HG02852 (cell line): ENCODE data around the gene CAPN5.

Experiments used
- ATAC-seq: cut with Tn5 transposase; IDR thresholded peaks from one replicate; pipeline ENCODE4 v1.9.1; 2021; ENCODE audit warnings: mild to moderate bottlenecking, moderate library complexity; ENCODE audit not compliant: unreplicated experiment

Gene CAPN5

DNA sequence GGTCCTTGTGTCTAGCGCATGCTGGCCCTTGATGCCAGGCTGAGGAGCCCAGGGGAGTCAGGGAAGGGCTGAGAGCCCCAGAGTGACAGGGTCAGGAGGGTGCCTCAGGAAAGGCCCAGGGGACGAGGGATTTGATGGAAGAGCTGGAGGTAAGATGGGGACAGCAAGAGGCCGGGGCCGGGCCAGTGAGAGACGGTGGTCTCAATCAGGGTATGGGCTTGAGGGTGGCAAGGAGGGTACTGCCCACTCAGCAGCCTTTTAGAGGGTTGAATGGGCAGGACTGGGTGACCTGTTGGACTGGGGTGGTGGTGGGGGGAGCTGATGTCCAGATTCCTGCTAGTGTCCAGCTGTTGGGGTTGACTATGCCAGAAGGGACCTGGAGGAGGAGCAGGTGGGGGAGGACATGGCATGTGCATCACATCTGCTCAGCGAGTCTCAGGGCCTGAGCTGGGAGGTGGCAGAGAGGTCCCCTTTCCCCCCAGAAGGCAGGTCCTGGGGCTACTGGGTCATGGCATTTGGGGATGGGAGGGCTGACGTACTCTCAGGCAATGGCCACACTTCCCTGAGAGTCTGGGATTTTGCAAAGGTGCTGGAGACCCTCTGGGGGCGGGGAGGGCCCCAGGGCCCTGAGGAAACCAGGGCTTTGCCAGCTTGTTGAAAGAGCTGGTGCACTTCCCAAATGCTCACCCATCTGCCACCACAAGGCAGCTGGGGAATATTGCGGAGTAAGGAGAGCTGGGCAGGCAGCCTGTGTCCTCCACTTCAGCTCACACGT lies 79.7 kb downstream of the CAPN5 start:
- ATAC-seq: no peak

DNA sequence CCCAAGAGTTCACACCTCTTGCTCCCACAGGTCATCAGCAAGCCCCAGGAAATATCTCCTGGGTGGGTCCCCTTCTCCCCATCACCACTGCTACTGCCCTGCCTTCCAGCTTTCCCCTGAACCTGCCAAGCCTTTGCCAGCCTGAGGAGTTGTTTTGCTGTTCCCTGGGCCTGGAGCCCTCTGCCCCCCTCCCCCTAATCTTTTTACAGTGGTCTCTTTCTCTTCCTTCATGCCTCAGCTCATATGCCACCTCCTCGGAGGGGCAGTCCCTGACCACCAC lies 80.2 kb downstream of the CAPN5 start:
- ATAC-seq: no peak

DNA sequence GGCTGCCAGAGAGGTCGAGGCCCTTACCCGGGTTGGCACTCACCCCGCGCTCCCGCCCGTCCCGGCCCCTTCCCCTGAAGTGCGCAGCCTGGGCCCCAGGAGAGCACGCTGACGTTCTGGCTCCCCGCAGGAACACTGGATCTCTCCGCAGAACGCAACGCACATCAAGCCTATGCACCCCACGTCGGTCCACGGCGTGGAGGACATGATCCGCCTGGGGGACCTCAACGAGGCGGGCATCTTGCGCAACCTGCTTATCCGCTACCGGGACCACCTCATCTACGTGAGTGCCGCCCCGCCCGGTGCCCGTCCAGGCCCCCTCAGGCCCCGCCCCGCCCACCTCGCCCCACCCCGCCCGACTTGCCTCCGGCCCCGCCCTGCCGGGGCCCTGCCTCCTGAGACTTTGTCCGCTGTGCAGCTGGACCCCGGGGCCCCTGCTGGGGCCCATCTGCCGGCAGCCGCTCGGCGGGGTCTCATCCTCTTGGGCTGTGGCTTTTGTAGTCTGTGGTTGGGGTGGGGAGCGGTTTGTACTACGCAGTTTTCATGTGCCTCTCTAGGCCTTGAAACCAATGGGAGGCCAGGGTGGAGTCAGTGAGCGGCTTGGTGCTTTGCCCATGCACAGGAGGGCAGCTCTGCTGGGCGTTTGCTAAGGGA lies 81.0 kb downstream of the CAPN5 start:
- ATAC-seq: no peak

DNA sequence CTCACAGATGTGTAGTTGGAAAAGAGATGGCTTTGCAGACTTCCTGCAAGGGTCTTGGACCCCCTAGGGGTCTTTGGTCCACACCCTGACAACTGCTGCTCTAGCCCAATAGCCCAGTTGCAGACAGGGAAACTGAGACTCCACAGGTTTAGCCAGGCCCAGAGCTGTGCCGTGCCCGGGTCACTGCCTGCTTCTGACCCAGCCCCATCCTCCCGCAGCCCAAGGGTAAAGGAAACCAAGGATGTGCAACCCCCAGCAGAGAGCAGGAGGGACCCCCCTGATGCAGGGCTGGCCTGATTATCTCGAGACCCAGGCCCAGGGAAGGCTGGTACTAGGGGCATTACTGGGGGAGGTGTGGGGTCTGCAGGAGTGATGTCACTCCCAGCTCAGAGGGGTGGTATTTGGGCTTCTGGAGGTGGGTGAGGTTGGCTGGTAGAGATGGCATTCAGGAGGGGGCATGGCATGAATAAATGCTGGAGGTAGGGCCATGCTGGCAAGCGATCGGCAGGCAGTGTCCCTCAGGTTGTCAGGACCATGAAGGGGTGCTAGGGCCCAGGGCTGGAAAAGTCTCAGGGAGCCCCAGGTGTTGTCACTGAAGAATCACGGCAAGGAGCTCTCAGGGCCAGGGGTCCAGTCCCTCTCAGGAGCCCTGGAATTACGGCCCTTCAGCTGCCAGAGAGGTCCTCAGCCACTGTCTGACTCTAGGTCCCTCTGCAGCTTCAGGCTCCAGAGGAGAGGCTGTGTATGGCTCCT lies 82.4 kb downstream of the CAPN5 start:
- ATAC-seq: no peak

DNA sequence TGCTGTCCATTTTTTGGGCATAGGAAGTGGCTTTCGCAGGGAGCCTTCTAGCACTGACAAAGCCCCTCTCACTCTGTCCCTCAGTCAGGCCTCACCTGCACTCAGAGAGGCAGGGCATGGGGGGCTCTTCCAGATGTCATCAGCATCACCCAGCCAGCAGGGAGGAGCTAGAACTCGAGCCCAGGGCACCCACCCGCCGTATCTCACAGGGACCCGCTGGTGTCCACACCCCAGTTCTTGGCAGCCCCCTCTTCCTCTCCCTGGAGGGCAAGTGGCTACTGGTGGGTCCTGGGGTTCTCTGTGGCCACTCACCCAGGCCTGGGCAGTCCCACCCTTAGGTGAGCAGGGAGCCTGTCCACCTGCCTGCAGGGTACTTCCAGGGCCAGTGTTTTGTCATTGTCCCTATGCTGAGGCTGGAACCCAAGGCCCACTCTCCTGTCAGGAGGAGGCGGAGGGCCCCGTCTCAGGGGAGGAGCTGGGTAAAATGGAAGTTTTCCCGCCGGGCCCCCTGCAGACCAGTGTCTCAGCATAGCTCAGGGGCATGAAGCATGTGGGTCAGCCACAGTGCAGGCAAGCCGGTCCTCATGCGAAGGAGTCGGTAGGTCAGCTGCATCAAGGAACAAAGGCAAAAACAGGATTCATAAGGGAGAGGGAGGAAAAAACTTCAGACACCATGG lies 83.1 kb downstream of the CAPN5 start:
- ATAC-seq: no peak

DNA sequence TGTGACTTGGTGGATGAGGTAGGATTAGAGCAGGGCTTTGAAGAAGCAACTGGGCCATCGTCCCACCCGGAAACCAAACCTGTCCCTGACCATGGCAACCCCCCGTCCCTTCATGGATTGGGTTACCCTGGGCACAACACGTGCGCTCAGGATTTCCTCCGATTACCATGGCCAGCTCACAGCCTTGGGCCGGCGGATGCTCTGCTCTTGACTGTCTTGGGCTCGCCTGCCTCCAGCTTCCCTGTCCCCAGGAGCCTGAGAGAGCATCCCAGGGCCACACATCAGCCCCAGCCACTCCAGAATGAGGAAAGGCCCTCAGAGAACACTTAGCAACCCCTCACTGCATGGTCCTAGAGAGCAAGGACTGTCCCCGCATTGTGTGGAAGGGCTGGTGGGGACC lies 84.1 kb downstream of the CAPN5 start:
- no peak for ATAC-seq

DNA sequence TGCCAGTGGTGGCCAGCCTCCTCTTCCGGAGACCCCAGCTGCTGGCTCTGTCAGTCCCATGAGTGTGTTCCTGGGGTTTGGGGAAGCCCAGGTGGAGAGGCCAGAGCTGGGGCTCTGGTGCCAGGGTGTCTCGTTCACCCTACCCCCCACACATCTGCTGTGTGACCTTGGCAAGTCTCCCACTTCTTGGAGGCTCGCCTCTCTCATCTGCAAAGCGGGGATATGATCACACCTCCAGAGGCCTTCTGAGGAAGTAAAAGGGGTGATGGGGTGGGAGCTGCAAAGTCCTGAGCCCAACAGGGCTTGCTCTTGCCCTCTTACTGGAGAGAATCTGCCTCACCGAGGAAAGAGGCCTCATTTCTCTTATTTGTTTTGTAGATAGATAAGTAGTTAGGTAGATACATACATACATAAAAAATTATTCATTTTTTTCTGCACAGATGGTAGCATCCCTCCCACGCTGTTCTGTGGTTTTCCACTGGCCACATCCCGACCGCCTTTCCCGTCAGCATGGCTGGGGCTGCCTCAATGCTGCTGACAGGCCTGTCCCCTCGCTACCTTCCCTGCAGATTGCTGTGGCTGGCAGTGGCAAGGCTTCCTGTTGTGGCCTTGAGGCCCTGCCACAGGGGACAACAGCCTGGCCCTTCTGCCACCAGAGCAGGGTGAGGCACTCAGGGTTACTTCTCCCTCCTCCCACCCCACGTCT lies 85.2 kb downstream of the CAPN5 start:
- no peak for ATAC-seq

DNA sequence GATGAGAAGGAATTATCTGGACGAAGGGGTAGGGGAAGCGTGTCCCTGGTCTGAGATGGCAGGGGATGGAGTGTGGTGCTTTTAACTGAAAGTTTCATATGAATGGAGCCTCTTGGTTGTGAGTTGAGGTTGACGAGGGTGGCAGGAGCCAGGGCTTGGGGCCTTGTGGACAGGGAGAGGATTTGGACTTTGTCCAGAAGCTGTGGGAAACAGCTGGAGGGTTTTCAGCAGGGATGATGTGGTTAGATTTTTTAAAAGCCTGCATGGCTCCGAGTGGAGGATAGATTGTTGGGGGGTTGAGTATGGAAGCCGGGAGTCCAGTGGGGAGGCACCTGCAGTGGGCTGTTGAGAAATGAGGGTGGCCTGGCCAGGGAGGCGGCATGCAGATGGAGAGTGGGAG lies 86.1 kb downstream of the CAPN5 start:
- no peak for ATAC-seq

DNA sequence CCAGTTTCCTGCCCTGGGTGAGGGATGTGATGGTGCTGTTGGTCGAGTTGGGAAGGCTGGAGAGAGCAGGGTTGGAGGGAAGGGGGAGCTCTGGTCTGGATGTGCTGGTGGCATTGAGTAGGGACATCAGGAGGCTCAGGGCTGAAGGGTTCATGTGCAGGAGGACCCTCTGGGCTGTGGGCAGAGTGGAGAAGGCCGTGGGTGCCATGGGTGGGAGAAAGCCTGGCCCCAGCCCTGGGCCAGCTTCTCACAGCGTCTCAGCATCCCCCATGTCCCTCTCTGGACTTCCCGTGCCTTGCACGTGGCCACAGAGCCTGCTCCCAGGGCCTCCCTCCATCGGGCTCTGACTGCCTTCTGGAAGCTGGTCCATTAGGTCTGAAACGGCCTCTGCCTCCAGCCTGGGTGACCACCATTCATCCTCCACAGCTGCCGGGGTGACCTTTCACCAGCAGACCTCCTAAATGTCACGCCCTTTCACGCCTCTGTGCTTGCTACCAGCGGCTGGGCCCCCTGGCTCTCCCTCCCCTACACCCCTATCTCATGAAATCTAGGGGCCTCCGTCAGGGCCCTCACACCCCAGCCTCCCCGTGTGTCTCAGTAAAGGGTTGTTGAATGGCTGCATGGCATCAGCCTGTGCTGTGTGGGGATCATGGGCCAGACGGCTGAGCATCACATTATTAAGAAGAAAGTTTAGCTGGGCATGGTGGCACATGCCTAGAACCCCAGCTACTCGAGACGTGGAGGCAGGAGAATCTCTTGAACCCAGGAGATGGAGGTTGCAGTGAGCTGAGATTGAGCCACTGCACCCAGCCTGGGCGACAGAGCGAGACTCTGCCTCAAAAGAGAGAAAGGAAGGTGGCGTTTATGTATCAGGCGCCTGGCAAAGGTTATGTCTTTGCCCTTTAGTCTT lies 86.8 kb downstream of the CAPN5 start:
- ATAC-seq: no peak

DNA sequence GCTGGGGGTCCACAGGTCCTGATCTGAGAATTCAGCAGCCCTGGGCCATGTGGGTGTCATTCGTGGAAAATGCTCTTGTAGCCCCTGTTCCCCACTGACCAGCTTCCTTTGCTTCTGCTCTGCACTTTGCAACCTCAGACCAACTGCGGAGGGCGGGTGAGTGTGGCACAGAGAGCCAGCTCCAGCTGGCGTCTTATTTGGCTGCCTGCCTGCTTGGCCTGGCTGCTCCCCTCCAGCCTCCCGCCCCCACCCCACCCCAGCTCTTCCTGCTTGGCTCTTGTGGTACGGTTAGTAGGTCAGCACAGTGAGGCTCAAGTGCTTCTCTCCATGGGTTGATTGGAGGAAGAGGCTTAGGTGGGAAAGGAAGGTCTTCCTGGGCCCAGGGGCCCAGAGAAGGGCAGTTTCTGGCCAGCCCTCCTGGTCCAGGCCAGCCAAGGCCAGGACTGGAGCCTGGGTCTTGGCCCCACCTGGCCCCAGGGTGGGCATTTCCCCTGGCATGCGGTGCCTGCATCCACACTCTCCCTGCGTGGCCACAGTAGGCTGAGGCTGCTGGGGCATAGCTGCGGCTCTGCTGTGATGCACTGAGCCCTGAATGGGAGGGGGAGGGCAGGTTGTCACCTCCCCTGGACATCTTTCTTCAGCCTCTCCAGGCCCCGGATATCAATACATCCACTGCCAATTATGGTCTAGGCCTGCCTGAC lies 87.8 kb downstream of the CAPN5 start:
- ATAC-seq: no peak

DNA sequence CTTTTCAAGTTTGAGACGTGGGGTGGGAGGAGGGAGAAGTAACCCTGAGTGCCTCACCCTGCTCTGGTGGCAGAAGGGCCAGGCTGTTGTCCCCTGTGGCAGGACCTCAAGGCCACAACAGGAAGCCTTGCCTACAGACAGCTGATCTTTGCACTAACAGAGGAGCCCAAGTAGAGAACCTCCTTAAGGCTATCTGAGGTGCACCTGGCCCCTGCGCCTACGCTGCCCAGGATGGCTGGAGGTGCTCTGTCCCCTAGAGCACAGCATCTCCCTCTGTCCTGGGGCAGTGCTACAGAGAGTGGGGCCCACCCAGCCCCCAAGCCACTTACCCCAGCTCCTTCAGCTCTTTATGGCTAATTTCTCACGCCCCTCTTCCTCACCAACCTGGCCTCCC lies 88.3 kb downstream of the CAPN5 start:
- ATAC-seq: no peak

DNA sequence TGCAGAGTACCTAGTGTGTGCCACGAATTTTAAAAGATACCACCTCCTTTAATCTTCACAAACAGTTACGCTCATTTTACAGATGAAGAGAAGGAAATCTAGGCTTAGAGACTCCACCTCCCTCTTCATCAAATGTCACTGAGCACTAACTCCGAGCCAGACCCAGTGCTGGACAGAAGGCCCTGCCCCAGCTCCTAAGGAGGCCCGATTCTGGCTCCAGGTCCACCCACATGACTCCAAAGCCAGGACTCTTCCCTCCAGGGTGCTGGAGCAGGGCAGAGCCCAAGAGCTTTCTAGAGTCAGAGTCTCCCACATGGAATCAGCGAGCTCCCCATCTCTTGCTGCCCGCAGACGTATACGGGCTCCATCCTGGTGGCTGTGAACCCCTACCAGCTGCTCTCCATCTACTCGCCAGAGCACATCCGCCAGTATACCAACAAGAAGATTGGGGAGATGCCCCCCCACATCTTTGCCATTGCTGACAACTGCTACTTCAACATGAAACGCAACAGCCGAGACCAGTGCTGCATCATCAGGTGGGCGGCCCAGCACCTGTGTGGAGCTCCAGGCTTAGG lies 88.9 kb downstream of the CAPN5 start:
- no peak for ATAC-seq

DNA sequence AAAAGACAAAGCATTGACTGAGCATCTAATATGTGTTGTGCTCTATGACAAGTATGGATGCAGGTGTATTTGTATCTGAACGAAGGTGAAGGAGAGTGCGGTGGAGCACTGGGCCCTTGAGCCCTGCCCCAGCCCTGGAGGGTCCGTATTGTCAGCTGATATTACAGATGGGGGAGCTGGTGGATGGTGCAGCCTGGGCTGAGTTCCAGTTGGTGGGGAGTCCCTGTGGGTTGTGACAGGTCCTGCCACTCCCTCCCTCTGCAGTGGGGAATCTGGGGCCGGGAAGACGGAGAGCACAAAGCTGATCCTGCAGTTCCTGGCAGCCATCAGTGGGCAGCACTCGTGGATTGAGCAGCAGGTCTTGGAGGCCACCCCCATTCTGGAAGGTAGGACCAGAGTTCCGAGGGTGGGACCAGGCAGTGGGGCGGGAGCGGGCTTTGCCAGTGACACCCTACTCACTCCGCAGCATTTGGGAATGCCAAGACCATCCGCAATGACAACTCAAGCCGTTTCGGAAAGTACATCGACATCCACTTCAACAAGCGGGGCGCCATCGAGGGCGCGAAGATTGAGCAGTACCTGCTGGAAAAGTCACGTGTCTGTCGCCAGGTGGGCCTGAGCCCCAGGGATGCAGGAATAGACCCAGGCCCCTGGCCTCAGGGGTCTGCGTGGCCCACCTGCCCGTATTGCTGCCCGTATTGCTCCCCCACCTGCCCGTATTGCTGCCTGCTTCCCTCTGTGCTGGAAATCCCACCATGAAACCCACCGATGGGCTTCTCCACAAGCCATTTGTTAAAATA lies 89.8 kb downstream of the CAPN5 start:
- ATAC-seq: no peak

DNA sequence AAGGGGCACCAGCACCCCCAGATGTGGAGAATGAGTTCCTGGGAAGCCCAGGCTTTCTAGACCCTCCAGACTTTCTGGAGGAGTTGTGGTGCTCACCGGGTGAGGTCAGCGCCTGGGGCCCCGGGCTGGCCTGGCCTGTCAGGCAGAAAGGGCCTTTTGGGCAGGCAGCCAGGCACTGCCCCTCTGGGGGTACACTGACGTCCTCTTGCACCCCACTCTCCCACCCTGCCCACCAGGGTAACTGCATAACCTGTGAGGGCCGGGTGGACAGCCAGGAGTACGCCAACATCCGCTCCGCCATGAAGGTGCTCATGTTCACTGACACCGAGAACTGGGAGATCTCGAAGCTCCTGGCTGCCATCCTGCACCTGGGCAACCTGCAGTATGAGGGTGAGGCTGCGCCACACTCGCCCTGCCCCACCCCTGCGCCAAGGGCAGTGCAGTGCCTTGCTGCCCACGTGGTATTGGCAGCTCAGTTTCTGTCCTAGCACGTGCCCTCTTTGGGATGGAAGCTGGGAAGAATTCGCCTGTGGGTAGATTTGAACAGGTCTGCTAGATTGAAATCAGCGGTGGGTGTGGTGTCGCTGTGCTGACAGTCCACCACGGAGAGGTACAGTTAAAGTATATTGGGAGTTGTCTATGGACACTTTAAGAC lies 91.4 kb downstream of the CAPN5 start:
- no peak for ATAC-seq

DNA sequence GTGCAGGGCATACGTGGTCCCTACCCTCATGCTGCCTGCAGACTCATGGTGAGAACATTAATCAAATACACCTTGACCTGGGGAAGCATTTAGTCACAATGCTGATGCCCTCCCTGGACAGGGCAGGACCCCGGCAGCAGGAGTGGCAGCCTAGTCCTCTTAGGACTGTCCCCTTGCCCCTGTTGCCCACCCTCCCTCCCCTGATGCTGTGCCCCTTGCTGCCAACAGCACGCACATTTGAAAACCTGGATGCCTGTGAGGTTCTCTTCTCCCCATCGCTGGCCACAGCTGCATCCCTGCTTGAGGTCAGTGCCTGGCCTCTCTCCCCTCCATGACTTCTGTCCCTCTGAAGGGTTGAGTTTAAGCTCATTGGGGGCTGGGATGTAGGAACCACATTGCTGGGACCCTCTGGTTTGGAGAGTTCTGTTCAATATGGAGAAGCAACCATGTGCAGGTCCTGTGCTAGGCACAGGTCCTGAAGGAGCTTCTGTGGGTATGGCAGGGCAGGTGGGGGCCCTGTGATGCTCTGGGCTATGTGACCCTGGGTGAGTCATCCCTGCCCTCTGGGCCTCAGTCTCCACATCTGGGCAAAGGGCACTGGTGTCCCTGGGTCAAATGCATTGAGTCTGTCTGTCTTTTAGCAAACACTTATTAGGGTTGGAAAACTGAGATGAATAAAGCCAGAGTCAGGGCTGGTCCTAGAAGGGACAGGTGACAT lies 92.6 kb downstream of the CAPN5 start:
- ATAC-seq: no peak

DNA sequence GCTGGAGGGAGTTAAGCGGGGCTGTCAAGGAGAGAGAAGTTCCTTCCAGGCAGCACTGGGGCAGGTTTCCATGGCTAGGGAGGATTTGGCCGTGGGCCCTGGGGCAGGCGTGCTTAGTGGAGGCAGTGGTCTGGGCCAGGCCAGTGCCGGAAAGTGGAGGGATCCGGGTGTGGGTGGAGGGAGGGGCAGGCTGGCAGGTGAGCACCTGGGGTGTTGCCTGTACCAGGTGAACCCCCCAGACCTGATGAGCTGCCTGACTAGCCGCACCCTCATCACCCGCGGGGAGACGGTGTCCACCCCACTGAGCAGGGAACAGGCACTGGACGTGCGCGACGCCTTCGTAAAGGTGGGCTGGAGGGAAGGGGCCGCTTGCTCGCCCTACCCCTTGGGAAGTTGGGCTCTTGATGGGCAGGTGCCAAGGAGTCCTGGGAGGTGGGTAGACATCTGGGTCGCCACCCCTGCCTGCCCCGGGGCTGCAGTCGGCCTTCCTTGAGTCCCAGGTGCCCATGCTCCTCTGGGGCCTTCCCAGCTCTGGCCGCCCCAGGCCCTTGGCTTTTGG lies 93.2 kb downstream of the CAPN5 start:
- ATAC-seq: no peak

DNA sequence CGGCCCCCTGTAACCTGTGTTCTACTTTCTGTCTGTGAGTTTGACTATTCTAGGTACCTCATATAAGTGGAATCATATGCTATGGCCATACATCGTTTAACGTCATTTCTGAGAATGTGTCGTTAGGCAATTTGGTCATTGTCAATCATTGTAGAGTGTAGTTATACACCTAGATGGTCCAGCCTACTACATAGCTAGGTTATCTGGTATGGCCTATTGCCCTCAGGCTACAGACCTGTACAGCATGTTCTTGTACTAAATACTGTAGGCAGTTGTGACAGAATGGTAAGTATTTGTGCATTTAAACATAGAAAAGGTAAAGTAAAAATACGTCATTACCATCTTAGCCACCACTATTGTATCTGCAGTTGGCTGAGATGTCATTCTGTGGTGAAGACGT lies 96.5 kb downstream of the CAPN5 start:
- no peak for ATAC-seq
